Measurements from ENCODE around the gene MEG3. TPM values are rescaled to one million over a fixed set of nuclear protein-coding genes. Genes with fewer than 3 reads are reported as not detected.

The MEG3 gene
- not detected in 2 replicates for total RNA-seq

DNA sequence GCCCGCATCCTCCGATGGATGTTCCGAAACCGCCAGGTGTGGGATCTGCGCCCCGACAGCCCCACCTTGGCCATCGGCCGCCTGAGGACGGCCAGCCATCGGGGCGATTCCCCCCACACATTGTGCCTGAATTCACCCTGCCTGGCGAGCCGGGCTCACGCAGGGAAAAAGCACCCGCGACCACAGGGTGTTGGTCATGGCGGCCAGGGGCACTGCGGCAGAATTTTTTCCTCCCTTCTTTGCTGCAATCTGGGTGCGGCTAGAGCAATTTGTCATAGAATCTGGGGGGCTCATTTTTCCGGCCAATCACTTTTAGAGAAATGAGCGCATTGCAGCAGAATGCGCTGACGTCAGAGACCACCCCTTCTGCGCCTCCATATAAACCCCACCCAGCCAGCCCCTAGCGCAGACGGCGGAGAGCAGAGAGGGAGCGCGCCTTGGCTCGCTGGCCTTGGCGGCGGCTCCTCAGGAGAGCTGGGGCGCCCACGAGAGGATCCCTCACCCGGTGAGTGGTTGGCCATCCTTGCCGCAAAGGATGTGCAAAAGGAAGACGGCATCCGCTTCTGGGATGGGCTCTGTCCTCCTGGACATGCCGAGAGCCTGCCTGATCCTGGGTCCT, at the start of gene MEG3:
Gene MEG3 (plus strand): TSS at position 406 of the 619 bp plus-strand sequence.
- intact Hi-C loops (cut with micrococcal nuclease), result no loop called here

GRCh38 chr14:100776681-100777365, 49.1 kb upstream of the MEG3 start:
- intact Hi-C loops (cut with micrococcal nuclease), result no loop called here

DNA sequence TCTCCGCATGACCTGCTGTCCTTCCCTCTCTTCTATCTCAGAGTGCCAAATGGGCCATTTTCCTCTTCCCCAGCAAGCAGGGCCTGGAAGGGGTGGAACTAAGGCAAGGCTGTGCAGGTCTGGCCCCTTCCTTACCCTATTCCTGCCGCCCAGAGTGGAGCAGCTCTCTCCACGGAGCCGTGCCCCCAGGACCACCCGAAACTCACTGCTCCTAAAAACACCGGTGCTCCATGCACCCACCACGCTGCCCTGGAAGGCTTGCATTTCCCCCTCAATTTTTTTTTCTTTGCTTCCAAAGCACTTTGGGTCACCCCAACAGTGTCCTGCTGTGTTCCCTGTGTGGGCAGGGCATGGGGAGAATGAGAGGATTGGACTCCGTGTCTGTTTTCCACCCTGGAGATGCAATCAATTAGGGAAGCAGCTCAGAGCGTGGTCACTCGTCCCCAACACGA, 48.5 kb upstream of the MEG3 start:
- intact Hi-C loops (cut with micrococcal nuclease), result no loop called here

DNA sequence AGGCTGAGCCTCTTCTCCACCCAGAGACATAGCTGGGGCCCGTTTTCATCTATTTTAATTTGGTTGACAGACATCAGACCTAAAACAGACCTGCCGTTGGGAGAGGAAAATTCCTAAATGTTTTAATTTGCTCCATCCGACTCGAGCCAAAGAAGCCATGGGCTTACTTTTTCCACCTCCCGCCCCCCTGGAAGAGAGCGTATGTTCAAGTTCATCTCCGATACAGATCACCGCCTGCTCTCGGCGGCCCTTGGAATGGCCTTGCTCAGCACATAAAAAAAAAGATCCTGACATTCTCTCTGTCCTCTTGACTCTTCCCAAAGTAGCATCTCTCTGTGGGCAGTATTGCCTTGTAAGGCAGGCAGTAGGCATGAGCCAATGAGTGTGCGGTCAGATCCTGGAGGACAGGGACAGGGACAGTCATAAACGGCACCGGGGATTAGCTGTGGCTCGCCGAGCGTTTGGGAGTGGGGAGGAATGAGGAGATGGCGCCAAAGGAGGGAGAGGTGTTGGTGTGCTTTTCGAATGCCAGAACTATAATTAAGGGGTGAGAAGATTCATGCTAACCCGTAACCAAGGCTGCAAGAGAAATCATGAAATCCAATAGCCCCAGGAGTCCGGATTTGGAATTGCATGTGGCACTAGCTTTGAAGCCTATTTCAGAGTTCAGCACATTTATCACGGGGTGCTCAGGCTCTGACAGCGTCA, 47.9 kb upstream of the MEG3 start:
- intact Hi-C loops (cut with micrococcal nuclease), result no loop called here

DNA sequence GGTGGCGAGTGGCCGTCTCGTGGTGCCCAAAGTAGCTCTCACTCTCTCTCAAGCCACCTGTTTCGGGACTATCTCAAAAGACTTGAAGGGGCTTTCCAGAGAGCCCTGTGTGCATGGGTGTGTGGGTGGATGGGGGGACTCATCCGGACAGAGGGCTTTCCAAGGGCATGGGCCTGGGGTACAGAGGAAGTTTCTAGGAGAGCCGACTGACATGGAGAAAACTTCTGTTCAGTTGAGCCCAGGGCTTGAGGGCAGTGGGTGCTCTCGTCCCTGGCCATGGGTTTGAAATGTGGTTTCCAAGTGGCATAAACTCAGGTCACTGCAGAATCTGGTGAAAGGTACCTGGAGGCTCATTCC, 47.4 kb upstream of the MEG3 start:
- intact Hi-C loops (cut with micrococcal nuclease), result no loop called here

- intact Hi-C loops (cut with micrococcal nuclease), result no loop called here
These were observed 46.8 kb upstream of the MEG3 start for GRCh38 chr14:100778951-100779690.

GRCh38 chr14:100779691-100780080, 46.2 kb upstream of the MEG3 start:
- intact Hi-C loops (cut with micrococcal nuclease), result no loop called here

GRCh38 chr14:100780246-100780645, 45.7 kb upstream of the MEG3 start:
- intact Hi-C loops (cut with micrococcal nuclease), result no loop called here

DNA sequence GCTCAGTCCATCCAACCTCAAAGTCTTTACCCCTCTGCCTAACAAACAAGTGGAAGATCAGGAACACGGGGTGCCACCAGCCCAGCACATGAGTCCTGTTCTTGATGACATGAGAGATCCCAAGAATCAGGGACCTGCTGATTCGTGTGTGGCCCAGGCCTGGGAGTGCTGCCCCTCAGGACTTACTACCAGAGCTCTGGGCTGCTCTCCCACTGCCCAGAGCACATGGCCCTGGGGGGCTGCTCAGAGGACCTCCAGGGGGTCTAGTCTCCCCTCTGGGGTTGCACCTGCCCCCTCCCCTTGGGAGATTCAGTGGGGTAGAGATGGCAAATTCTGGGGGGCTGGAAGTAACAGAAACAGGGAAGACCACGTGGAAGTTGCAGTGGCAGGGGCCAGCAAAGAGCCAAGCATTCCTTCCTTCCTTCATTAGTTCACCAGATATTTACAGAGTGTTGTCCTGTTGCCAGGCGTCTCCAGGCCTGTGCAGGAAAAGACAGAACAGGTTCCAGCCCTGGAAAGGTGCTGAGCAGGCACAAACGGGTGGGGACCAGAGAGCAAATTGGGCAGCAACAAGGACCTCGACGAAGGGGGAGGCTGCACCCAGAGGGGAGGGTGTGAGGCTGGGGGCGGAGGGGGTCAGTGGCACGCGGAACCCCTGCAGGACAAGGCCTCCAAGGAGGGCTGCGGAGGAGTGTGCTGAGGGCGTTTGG, 45.1 kb upstream of the MEG3 start:
- intact Hi-C loops (cut with micrococcal nuclease), result no loop called here

GRCh38 chr14:100781952-100782351, 44.0 kb upstream of the MEG3 start:
- intact Hi-C loops (cut with micrococcal nuclease), result no loop called here

- intact Hi-C loops (cut with micrococcal nuclease), result no loop called here
These were observed 43.2 kb upstream of the MEG3 start for GRCh38 chr14:100782516-100783320.

DNA sequence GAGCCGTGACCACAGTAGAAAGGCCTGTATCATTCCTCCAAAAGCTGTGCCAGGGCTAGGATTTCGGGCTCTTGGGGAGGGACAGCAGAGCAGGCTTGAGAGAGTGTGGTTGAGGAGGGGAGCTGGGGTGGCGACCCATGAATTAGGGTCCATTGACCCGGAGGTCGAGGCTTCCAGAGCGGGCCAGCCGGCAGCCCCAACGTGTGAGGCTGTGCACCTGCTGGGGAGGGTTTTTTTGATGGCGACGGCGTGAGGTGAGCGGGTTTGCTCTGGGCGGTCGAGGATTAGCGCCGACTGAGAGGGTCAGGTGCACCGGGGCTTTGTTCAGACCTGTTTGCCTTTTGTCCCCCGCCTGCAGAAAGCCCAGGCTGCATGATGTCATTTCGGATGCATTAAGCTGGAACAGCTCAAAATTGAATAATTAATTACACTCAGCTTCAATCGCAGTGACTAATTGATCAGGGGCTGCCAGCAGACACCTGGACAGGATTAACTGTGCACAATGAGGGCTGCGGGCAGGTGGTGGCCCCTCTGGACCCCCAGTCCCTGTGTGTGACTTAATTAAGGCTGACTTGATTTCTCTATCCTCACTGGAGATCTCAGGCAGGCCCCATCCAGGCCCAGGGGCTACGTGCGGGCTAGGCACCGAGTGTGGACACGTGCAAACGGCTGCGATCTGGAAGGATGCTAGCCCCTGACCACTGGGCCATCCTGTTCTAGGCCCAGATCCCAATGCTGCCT, 42.1 kb upstream of the MEG3 start:
- intact Hi-C loops (cut with micrococcal nuclease), result no loop called here

DNA sequence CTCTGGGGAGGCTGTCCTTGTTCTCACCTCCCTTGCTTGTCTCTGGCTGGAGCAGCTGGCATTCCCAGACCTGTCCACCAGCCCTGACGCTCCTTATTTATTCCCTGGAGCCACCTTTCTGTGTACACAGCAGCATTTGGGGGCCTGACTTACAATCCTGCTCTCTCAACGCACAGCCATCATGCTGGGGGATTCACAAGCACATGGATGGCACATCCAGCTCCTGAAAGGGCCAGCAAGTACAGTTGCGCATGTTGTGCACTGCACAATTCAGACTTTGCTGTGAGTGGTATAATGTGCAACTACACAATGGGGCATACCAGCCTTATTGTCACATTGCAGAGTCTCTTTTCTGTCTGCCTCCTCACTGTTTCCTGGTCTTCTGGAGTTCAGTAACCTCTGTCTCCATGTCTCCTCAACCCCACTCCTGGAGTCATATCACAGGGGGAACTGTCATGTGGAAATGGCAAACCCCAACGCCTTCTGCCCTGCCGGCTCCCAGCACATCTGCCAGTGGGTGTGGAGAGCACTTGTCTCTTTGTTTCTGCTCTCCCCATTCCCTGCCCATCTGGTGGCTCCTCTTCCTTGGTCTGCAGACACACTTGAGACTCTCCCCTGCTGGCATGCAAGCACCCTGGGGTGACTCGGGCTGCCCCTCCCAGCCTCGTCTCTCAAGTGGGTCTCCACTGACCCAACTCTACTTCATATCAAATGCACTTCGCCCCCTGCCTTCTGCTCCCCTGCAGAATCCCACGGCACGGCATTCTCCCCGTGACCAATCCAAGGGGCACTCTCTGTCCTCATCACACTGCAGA, 41.2 kb upstream of the MEG3 start:
- intact Hi-C loops (cut with micrococcal nuclease), result no loop called here

- intact Hi-C loops (cut with micrococcal nuclease), result no loop called here
These were observed 40.6 kb upstream of the MEG3 start for GRCh38 chr14:100785338-100785615.

- intact Hi-C loops (cut with micrococcal nuclease), result no loop called here
These were observed 40.3 kb upstream of the MEG3 start for GRCh38 chr14:100785626-100786025.

- intact Hi-C loops (cut with micrococcal nuclease), result no loop called here
These were observed 39.8 kb upstream of the MEG3 start for GRCh38 chr14:100786131-100786530.

DNA sequence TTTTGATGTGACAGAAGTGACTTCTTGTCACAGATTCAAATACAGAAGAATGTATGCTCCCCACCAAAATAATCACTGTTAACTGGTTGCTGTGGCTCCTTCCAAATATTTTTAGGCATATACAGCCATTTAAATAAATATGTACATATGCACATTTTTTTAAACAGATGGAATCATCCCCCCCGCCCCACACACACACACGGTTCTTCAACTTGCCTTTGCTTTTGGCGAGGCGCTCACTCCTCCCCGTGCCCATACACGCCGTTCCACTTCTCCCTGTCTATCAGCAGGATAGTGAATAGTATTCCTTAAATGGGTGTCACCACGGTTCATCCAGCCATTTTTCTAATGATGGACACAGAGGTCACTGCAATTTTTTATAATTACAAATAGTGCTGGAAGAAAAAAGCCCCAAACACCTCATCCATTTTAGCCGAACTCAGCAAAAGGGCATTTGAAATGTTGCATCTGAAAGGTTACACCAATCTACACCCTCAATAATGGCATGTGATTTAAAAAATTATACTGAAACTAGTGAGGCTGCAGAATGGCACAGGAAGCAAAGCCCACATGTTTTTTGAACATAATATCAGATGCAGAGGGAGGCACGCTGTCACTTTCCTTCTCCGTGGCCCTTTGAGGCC, 39.2 kb upstream of the MEG3 start:
- intact Hi-C loops (cut with micrococcal nuclease), result no loop called here

GRCh38 chr14:100787659-100788058, 38.3 kb upstream of the MEG3 start:
- intact Hi-C loops (cut with micrococcal nuclease), result no loop called here

- intact Hi-C loops (cut with micrococcal nuclease), result no loop called here
These were observed 37.4 kb upstream of the MEG3 start for GRCh38 chr14:100788517-100788916.
